Measurements from ENCODE around the gene AGR2. TPM values are rescaled to one million over a fixed set of nuclear protein-coding genes. Genes with fewer than 3 reads are reported as not detected.
A peak's percentile ranks its signal among the peaks of the same experiment; 100 is the strongest.

Gene AGR2
- polyA plus RNA-seq, 6 donors from 2014 or later, result 0.17 to 0.44 TPM; not detected in 4

- H3K4me3 Mint-ChIP-seq, result peak overlapping the region in 1 of 8 donors; percentile 41
- ATAC-seq (ENCODE audit: low read depth in 2 of 2) (no peak), DNase-seq (no peak)
- H3K27me3 Mint-ChIP-seq, result no peaks in the 10 kb centered on the region
- peaks cover 8 to 14% (median 11%) of the 10 kb centered on the region in 3 donors for H3K4me1 Mint-ChIP-seq
- H3K36me3 Mint-ChIP-seq, result no peaks in the 10 kb centered on the region
- H3K27ac Mint-ChIP-seq, result peak overlapping the region in 2 of 6 donors; percentile 39 to 44
- H3K9me3 Mint-ChIP-seq, result peaks cover 0 to 3% (median 0%) of the 10 kb centered on the region in 7 donors
These were observed 33.6 kb upstream of the AGR2 start for GRCh38 chr7:16838386-16838785.

DNA sequence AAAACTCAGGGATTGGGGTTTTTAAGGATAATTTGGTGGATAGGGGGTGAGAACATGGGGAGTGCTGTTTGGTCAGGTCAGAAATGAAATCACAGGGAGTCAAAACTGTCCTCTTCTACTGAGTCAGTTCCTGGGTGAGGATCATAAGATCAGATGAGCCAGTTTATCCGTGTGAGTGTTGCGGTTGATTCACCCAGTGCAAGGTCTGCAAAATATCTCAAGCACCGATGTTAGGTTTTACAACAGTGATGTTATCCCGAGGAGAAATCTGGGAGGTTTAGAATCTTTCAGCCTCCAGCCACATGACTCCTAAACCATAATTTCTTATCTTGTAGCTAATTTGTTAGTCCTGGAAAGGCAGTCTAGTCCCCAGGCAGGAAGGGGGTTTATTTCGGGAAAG is 31.7 kb upstream of the AGR2 start:
- no peak overlapping the region for H3K4me3 Mint-ChIP-seq
- DNase-seq (no peak), ATAC-seq (ENCODE audit: low read depth in 2 of 2) (no peak)
- H3K4me1 Mint-ChIP-seq, result peaks cover 8 to 14% (median 11%) of the 10 kb centered on the region in 3 donors
- H3K27me3 Mint-ChIP-seq, result no peaks in the 10 kb centered on the region
- H3K9me3 Mint-ChIP-seq, result peaks cover 0 to 3% (median 0%) of the 10 kb centered on the region in 7 donors
- H3K36me3 Mint-ChIP-seq, result no peaks in the 10 kb centered on the region
- H3K27ac Mint-ChIP-seq, result no peak overlapping the region

- no peak overlapping the region for H3K27ac Mint-ChIP-seq
These were observed 28.6 kb upstream of the AGR2 start for GRCh38 chr7:16833373-16833772.

DNA sequence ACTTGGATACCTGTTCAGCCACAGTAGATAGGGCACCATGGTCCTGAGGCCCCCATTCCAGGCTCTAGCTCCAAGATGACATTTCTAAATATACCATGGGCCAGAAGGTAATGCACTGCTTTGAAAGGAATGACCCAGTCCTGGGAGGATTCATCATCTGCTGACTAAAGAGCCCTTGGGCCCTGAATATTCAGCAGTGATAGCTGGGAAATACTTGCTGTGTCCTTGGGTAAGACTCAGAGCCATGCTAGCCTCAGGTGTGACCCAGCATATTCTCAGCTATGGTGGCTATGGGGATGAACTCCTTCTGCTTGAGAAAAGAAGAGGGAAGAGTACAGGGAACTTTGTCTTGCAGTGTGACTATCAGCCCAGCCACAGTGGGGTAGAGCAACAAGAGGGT is 21.3 kb upstream of the AGR2 start:
- Mint-ChIP-seq H3K27me3 (peaks cover 0 to 19% (median 12%) of the 10 kb centered on the region in 3 donors), H3K4me1 (no peaks in the 10 kb centered on the region), H3K9me3 (peaks cover 9 to 25% (median 12%) of the 10 kb centered on the region in 7 donors), H3K27ac (peak overlapping the region in 1 of 6 donors; percentile 7), H3K4me3 (no peak overlapping the region), H3K36me3 (peaks cover 5 to 25% of the 10 kb centered on the region in 2 donors)
- no peak for ATAC-seq (ENCODE audit: low read depth in 2 of 2)
- DNase-seq, result no peak

More at GRCh38 chr7:16833373-16833772, 28.6 kb upstream of the AGR2 start:
- peaks cover under 1 to 2% (median under 1%) of the 10 kb centered on the region in 3 donors for H3K4me1 Mint-ChIP-seq
- no peak overlapping the region for H3K4me3 Mint-ChIP-seq
- H3K27me3 Mint-ChIP-seq, result no peaks in the 10 kb centered on the region
- ATAC-seq (ENCODE audit: low read depth in 2 of 2), result no peak
- H3K9me3 Mint-ChIP-seq, result peaks cover 4 to 14% (median 10%) of the 10 kb centered on the region in 7 donors
- peaks cover 5 to 7% of the 10 kb centered on the region in 2 donors for H3K36me3 Mint-ChIP-seq
- no peak for DNase-seq

- DNase-seq (no peak), ATAC-seq (ENCODE audit: low read depth in 2 of 2) (no peak)
- Mint-ChIP-seq H3K4me3 (no peak overlapping the region), H3K9me3 (peaks cover 0 to 14% (median 7%) of the 10 kb centered on the region in 7 donors), H3K4me1 (peaks cover under 1 to 10% (median 4%) of the 10 kb centered on the region in 3 donors), H3K27ac (no peak overlapping the region), H3K27me3 (peaks cover 0 to 9% (median 6%) of the 10 kb centered on the region in 3 donors), H3K36me3 (peaks cover 3 to 5% of the 10 kb centered on the region in 2 donors)
These were observed 17.2 kb upstream of the AGR2 start for GRCh38 chr7:16822029-16822428.

GRCh38 chr7:16818732-16819131 is 13.9 kb upstream of the AGR2 start:
- no peak for DNase-seq
- Mint-ChIP-seq H3K4me3 (no peak overlapping the region), H3K4me1 (peaks cover 15 to 25% (median 16%) of the 10 kb centered on the region in 3 donors), H3K9me3 (peaks cover 0 to 14% (median 7%) of the 10 kb centered on the region in 7 donors), H3K27ac (no peak overlapping the region), H3K27me3 (no peaks in the 10 kb centered on the region), H3K36me3 (peaks cover 0 to 3% of the 10 kb centered on the region in 2 donors)
- ATAC-seq (ENCODE audit: low read depth in 2 of 2), result no peak

- H3K9me3 Mint-ChIP-seq, result peaks cover 0 to 14% (median 7%) of the 10 kb centered on the region in 7 donors
- H3K36me3 Mint-ChIP-seq, result peaks cover 0 to 3% of the 10 kb centered on the region in 2 donors
- H3K27ac Mint-ChIP-seq, result no peak overlapping the region
- DNase-seq (no peak), ATAC-seq (ENCODE audit: low read depth in 2 of 2) (no peak)
- H3K27me3 Mint-ChIP-seq, result no peaks in the 10 kb centered on the region
- peaks cover 15 to 25% (median 16%) of the 10 kb centered on the region in 3 donors for H3K4me1 Mint-ChIP-seq
- no peak overlapping the region for H3K4me3 Mint-ChIP-seq
These were observed 12.7 kb upstream of the AGR2 start for GRCh38 chr7:16817536-16817935.

DNA sequence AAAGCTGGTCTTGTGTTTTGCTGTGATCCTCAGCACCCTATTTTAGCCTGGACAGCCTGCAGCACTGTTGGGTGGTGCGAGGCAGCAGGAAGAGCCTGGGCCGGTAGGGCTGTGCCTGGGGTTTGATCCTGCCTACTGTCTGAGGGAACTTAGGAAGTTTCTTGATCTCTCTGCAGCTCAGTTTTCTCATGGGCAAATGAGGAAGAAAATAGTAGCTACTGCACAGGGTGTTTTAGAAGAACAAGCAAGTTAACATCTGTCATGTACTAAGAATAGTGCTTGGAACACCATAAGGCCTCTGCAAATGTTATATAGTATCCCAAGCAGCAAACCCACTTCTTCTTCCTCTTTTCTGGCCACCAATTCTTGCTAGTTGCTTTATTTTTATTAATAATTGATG is 12.0 kb upstream of the AGR2 start:
- DNase-seq, result no peak
- H3K27ac Mint-ChIP-seq, result peak overlapping the region in 2 of 6 donors; percentile 24 to 53
- H3K4me1 Mint-ChIP-seq, result peaks cover 15 to 25% (median 16%) of the 10 kb centered on the region in 3 donors
- peaks cover 0 to 3% of the 10 kb centered on the region in 2 donors for H3K36me3 Mint-ChIP-seq
- no peaks in the 10 kb centered on the region for H3K27me3 Mint-ChIP-seq
- ATAC-seq (ENCODE audit: low read depth in 2 of 2), result peak in 1 of 2 donors; percentile 40
- H3K9me3 Mint-ChIP-seq, result peaks cover 0 to 14% (median 7%) of the 10 kb centered on the region in 7 donors
- no peak overlapping the region for H3K4me3 Mint-ChIP-seq

DNA sequence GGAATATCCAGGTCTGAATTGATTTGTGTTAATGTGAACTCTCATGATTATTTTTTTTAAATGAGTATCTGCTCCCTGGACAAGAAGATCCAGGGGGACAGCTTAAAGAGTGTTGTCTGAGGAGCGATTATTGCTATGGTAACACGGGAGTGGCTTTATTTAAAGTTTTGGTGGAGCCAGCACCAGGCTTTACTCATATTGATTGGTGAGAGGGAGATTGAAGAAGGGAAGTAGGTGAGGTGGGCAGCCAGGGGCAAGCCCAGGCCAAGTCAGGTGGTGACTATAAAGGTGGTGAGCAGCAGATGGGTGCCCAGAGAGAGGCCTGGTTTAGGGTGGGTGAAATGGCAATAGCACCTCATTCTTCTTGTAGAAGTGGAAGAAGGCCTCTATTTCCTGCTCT is 10.2 kb upstream of the AGR2 start:
- no peak overlapping the region for H3K4me3 Mint-ChIP-seq
- H3K27me3 Mint-ChIP-seq, result no peaks in the 10 kb centered on the region
- ATAC-seq (ENCODE audit: low read depth in 2 of 2) (no peak), DNase-seq (no peak)
- peaks cover 0 to 3% of the 10 kb centered on the region in 2 donors for H3K36me3 Mint-ChIP-seq
- H3K27ac Mint-ChIP-seq, result no peak overlapping the region
- H3K4me1 Mint-ChIP-seq, result peaks cover 15 to 25% (median 16%) of the 10 kb centered on the region in 3 donors
- peaks cover 0 to 11% (median 2%) of the 10 kb centered on the region in 7 donors for H3K9me3 Mint-ChIP-seq

- H3K4me1 Mint-ChIP-seq, result peaks cover 15 to 25% (median 15%) of the 10 kb centered on the region in 3 donors
- no peak for DNase-seq
These were observed 8.4 kb upstream of the AGR2 start for GRCh38 chr7:16813232-16813616.

GRCh38 chr7:16812542-16813231 is 7.9 kb upstream of the AGR2 start:
- H3K4me1 Mint-ChIP-seq, result peaks cover 12 to 20% (median 15%) of the 10 kb centered on the region in 3 donors
- H3K36me3 Mint-ChIP-seq, result no peaks in the 10 kb centered on the region
- H3K9me3 Mint-ChIP-seq, result no peaks in the 10 kb centered on the region
- no peak overlapping the region for H3K4me3 Mint-ChIP-seq
- ATAC-seq (ENCODE audit: low read depth in 2 of 2) (no peak), DNase-seq (no peak)
- peaks cover 4 to 11% (median 5%) of the 10 kb centered on the region in 3 donors for H3K27me3 Mint-ChIP-seq
- H3K27ac Mint-ChIP-seq, result no peak overlapping the region

More at GRCh38 chr7:16813232-16813616, 8.4 kb upstream of the AGR2 start:
- H3K4me3 Mint-ChIP-seq, result no peak overlapping the region
- H3K27ac Mint-ChIP-seq, result no peak overlapping the region
- peaks cover 0 to 4% (median 2%) of the 10 kb centered on the region in 7 donors for H3K9me3 Mint-ChIP-seq
- H3K27me3 Mint-ChIP-seq, result peaks cover 0 to 7% (median 5%) of the 10 kb centered on the region in 3 donors
- no peak for ATAC-seq (ENCODE audit: low read depth in 2 of 2)
- H3K36me3 Mint-ChIP-seq, result peaks cover 0 to 3% of the 10 kb centered on the region in 2 donors

DNA sequence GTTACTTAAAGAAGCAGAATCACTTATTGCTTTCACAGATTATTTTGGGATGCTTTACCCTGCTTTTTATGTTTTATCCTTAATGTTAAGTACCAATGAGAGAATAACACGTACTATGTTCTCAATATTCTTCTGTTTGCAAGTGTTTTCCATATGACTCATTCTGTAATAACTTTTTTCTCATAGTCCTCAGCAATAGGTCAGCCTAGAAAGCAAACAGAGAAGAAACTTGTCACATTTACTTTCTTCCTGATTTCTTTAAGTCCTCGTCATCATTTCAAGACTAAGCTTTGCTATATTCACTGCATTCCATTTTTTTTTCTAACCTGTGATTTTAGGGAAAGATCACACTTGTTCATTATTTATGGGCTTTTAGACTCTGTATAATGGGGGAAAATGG is 6.8 kb upstream of the AGR2 start:
- no peak overlapping the region for H3K27ac Mint-ChIP-seq
- no peaks in the 10 kb centered on the region for H3K9me3 Mint-ChIP-seq
- no peak for DNase-seq
- H3K27me3 Mint-ChIP-seq, result peaks cover 5 to 11% (median 6%) of the 10 kb centered on the region in 3 donors
- peaks cover 7 to 11% (median 9%) of the 10 kb centered on the region in 3 donors for H3K4me1 Mint-ChIP-seq
- no peak overlapping the region for H3K4me3 Mint-ChIP-seq
- no peaks in the 10 kb centered on the region for H3K36me3 Mint-ChIP-seq
- no peak for ATAC-seq (ENCODE audit: low read depth in 2 of 2)

- Mint-ChIP-seq H3K9me3 (no peaks in the 10 kb centered on the region), H3K4me1 (peaks cover 0 to 1% (median under 1%) of the 10 kb centered on the region in 3 donors), H3K27me3 (peaks cover 5 to 11% (median 6%) of the 10 kb centered on the region in 3 donors), H3K4me3 (no peak overlapping the region), H3K27ac (peak overlapping the region in 1 of 6 donors; percentile 23), H3K36me3 (no peaks in the 10 kb centered on the region)
- ATAC-seq (ENCODE audit: low read depth in 2 of 2) (no peak), DNase-seq (no peak)
These were observed 5.8 kb upstream of the AGR2 start for GRCh38 chr7:16810573-16810972.

DNA sequence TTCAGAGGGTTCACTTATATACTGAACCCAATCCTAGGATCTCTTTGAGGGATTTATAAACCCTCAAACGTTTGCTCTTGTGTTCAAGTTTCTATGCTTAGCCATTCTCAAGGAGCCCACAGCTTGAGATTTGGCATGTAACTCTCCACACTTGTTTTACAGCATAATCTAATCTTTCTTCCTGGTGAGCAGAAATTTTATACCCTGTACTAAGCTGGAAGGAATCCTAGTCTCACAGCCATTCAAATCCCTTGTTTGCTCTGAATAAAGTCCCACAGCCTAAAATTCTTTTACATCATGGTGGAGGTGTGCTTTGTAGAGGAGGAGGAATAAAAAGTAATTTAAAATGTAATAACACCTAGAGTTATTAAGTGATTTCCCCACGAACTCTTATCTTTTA is 5.3 kb upstream of the AGR2 start:
- no peak overlapping the region for H3K27ac Mint-ChIP-seq
- ATAC-seq (ENCODE audit: low read depth in 2 of 2), result no peak
- no peak overlapping the region for H3K4me3 Mint-ChIP-seq
- no peaks in the 10 kb centered on the region for H3K4me1 Mint-ChIP-seq
- peaks cover 5 to 11% (median 6%) of the 10 kb centered on the region in 3 donors for H3K27me3 Mint-ChIP-seq
- no peaks in the 10 kb centered on the region for H3K36me3 Mint-ChIP-seq
- no peak for DNase-seq
- no peaks in the 10 kb centered on the region for H3K9me3 Mint-ChIP-seq
